Activated CD4-positive, alpha-beta memory T cell treated with anti-CD3 and anti-CD28 coated beads, Interleukin-2, amount 10 ng/mL, durations not matched to agents 7 days and 5 days (primary cell): ENCODE measurements around the gene CDC42SE1. TPM values are rescaled to one million over a fixed set of nuclear protein-coding genes. Genes with fewer than 3 reads are reported as not detected.

ENCODE experiments used
- CTCF ChIA-PET: fragments of 350-600 bp; sonication (Branson Sonifier 250); formaldehyde crosslinking; loops from one replicate; lab custom pipeline; 2021; ENCODE audit warnings: antibody characterized with exemption, inconsistent platforms; lab: Charles Lee
- POLR2A ChIA-PET: fragments of 350-600 bp; sonication (Branson Sonifier 250); formaldehyde crosslinking; loops from one replicate; lab custom pipeline; 2021; ENCODE audit warnings: antibody characterized with exemption; lab: Charles Lee
- DNase-seq: peaks from one replicate; pipeline ENCODE4 v3.0.0-alpha.2; 2020
- H3K27ac Mint-ChIP-seq: one replicate; pipeline ENCODE4 v1.8.0; 2021; ENCODE audit warnings: mild to moderate bottlenecking, mixed read lengths
- H3K27me3 Mint-ChIP-seq: one replicate; pipeline ENCODE4 v1.8.0; 2021; ENCODE audit warnings: mixed read lengths
- H3K36me3 Mint-ChIP-seq: one replicate; pipeline ENCODE4 v1.8.0; 2021; ENCODE audit warnings: low read depth, mixed read lengths
- H3K4me1 Mint-ChIP-seq: one replicate; pipeline ENCODE4 v1.8.0; 2021; ENCODE audit warnings: mixed read lengths
- H3K4me3 Mint-ChIP-seq: one replicate; pipeline ENCODE4 v1.8.0; 2021; ENCODE audit warnings: mild to moderate bottlenecking, mixed read lengths
- H3K9me3 Mint-ChIP-seq: one replicate; pipeline ENCODE4 v1.8.0; 2021; ENCODE audit warnings: mixed read lengths
- total RNA-seq, 2 experiments: library from RNA; stranded (reverse); gene quantifications; one replicate each; pipeline ENCODE4 v1.2.3, GENCODE V29; 2021

CDC42SE1 gene
- total RNA-seq, 2 experiments from 2014 or later = 345 to 347 TPM

DNA sequence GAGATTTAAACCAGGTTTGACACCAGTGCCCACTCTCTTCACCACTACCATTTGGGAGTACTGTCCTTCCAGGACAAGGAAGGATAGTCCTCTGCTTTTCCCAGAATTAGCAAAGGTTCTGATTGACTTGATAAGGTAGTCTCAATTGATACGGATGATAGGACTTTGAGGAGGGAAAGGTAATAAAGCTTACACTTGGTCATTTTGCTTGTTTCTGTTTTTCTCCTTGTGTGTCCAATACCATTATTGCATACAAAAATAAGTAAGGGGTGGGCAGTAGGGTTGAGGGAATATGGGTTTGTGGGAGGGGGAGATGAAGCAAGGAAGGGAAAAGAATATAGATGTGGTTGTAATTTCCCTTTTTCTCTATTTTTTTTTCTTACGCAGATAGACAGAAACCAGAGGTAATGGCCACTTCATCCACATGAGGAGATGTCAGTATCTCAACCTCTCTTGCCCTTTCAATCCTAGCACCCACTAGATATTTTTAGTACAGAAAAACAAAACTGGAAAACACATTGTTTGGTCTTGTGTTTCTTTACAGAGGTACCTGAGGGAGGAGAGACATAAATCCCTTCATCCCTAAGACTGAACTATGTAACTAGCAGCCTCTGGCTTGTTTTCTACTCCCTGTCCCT, 9.3 kb downstream of the CDC42SE1 start:
- no peak overlapping the region for H3K4me3 Mint-ChIP-seq
- CTCF ChIA-PET = interaction anchor here (0.8 to 1.8 kb wide), 5 partner anchors 9 to 29 kb away, joined by 3 to 6 read pairs (median 5); partner anchors contain the start of gene CDC42SE1
- peaks cover 62% of the 10 kb centered on the region for H3K4me1 Mint-ChIP-seq
- H3K27ac Mint-ChIP-seq = peak overlapping the region; percentile 35
- no peaks in the 10 kb centered on the region for H3K9me3 Mint-ChIP-seq
- POLR2A ChIA-PET = interaction anchor here (0.8 to 7.7 kb wide), 8 partner anchors 9 to 232 kb away, joined by 3 to 148 read pairs (median 4); partner anchors contain the start of genes CDC42SE1, MINDY1, MLLT11 and VPS72
- peaks cover 52% of the 10 kb centered on the region for H3K36me3 Mint-ChIP-seq
- no peak for DNase-seq
- no peaks in the 10 kb centered on the region for H3K27me3 Mint-ChIP-seq

DNA sequence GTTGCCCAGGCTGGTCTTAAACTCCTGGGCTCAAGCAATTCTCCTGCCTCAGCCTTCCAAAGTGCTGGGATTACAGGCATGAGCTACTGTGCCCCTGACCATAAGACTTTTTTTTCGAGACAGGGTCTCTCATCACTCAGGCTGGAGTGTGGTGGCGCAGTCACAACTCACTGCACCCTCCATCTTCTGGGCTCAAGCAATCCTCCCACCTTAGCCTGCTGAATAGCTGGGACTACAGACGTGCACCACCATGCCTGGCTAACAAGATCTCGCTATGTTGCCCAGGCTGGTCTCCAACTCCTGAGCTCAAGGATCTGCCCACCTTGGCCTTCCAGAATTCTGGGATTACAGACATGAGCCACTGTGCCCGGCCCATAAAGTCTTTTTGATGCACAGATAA, 10.0 kb downstream of the CDC42SE1 start:
- ChIA-PET POLR2A (interaction anchor here (0.8 to 7.7 kb wide), 9 partner anchors 10 to 232 kb away, joined by 3 to 148 read pairs (median 4); partner anchors contain the start of genes CDC42SE1, MINDY1, MLLT11 and VPS72), CTCF (interaction anchor here (1.3 to 1.5 kb wide), 2 partner anchors 22 to 25 kb away, joined by 5 read pairs; no protein-coding TSS in a partner anchor)
- H3K27ac Mint-ChIP-seq = no peak overlapping the region
- H3K4me3 Mint-ChIP-seq = no peak overlapping the region
- peaks cover 45% of the 10 kb centered on the region for H3K36me3 Mint-ChIP-seq
- no peaks in the 10 kb centered on the region for H3K9me3 Mint-ChIP-seq
- no peaks in the 10 kb centered on the region for H3K27me3 Mint-ChIP-seq
- no peak for DNase-seq
- H3K4me1 Mint-ChIP-seq = peaks cover 56% of the 10 kb centered on the region

DNA sequence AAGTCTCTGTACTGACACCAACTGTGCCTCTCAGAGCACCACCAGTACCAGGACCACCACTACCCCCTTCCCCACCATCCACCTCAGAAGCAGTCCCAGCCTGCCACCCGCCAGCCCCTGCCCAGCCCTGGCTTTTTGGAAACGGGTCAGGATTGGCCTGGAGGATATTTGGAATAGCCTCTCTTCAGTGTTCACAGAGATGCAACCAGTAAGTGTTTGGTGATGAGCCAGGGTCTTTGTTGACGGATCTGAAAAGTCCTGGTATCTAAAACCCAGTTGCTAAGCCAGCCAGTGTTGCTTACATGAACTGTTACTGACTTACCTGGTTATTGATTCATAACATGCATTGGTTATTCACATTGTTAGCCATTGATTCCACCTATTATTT, 10.8 kb downstream of the CDC42SE1 start:
- no peaks in the 10 kb centered on the region for H3K9me3 Mint-ChIP-seq
- H3K4me3 Mint-ChIP-seq = peak overlapping the region; percentile 82
- H3K4me1 Mint-ChIP-seq = peaks cover 54% of the 10 kb centered on the region
- ChIA-PET POLR2A (interaction anchor here (0.9 to 7.7 kb wide), 10 partner anchors 10 to 233 kb away, joined by 3 to 148 read pairs (median 6); partner anchors contain the start of genes CDC42SE1, GABPB2, MINDY1 and MLLT11), CTCF (interaction anchor here (0.9 to 3.9 kb wide), 8 partner anchors 10 to 108 kb away, joined by 3 to 48 read pairs (median 5); partner anchors contain the start of genes CDC42SE1, MLLT11 and TNFAIP8L2)
- no peaks in the 10 kb centered on the region for H3K27me3 Mint-ChIP-seq
- DNase-seq = no peak
- H3K27ac Mint-ChIP-seq = peak overlapping the region; percentile 79
- peaks cover 37% of the 10 kb centered on the region for H3K36me3 Mint-ChIP-seq

DNA sequence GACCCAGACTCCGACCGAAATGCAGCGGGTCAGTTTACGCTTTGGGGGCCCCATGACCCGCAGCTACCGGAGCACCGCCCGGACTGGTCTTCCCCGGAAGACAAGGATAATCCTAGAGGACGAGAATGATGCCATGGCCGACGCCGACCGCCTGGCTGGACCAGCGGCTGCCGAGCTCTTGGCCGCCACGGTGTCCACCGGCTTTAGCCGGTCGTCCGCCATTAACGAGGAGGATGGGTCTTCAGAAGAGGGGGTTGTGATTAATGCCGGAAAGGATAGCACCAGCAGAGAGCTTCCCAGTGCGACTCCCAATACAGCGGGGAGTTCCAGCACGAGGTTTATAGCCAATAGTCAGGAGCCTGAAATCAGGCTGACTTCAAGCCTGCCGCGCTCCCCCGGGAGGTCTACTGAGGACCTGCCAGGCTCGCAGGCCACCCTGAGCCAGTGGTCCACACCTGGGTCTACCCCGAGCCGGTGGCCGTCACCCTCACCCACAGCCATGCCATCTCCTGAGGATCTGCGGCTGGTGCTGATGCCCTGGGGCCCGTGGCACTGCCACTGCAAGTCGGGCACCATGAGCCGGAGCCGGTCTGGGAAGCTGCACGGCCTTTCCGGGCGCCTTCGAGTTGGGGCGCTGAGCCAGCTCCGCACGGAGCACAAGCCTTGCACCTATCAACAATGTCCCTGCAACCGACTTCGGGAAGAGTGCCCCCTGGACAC, 11.3 kb downstream of the CDC42SE1 start:
- POLR2A ChIA-PET = interaction anchor here (0.8 to 7.7 kb wide), 16 partner anchors 9 to 234 kb away, joined by 3 to 148 read pairs (median 4); partner anchors contain the start of genes BNIPL, CDC42SE1, GABPB2 and MINDY1
- Mint-ChIP-seq H3K27me3 (no peaks in the 10 kb centered on the region), H3K9me3 (no peaks in the 10 kb centered on the region), H3K36me3 (peaks cover 31% of the 10 kb centered on the region), H3K4me3 (peak overlapping the region; percentile 82), H3K4me1 (peaks cover 57% of the 10 kb centered on the region), H3K27ac (peak overlapping the region; percentile 79)
- CTCF ChIA-PET = interaction anchor here (0.9 to 3.9 kb wide), 12 partner anchors 10 to 109 kb away, joined by 3 to 48 read pairs (median 4); partner anchors contain the start of genes CDC42SE1, MLLT11 and TNFAIP8L2
- DNase-seq = peak; percentile 65

DNA sequence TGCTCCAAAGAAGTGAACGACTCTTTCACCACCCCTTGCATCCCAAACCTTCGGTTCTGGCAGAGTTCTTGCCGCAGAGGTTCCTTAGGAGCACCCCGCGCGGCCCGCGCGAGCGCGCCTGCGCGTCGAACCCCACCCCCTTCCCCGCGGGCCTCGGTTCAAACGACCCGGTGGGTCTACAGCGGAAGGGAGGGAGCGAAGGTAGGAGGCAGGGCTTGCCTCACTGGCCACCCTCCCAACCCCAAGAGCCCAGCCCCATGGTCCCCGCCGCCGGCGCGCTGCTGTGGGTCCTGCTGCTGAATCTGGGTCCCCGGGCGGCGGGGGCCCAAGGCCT, 11.9 kb downstream of the CDC42SE1 start, which contains the start of gene C1orf56:
C1orf56 (plus strand) TSS at position 161 of the 334 bp plus-strand sequence; CDS start at position 258, 97 bp downstream.
- POLR2A ChIA-PET = interaction anchor here (0.8 to 7.7 kb wide), 14 partner anchors 10 to 234 kb away, joined by 3 to 148 read pairs (median 4); partner anchors contain the start of genes BNIPL, CDC42SE1, GABPB2 and MINDY1
- peak; percentile 53 for DNase-seq
- Mint-ChIP-seq H3K36me3 (peaks cover 26% of the 10 kb centered on the region), H3K27me3 (no peaks in the 10 kb centered on the region), H3K27ac (peak within 1 kb of the TSS; percentile 79), H3K4me1 (peaks cover 61% of the 10 kb centered on the region), H3K4me3 (peak within 1 kb of the TSS; percentile 82), H3K9me3 (no peaks in the 10 kb centered on the region)
- CTCF ChIA-PET = interaction anchor here (0.7 to 3.9 kb wide), 11 partner anchors 9 to 109 kb away, joined by 3 to 48 read pairs (median 3); partner anchors contain the start of genes CDC42SE1, MLLT11 and TNFAIP8L2

DNA sequence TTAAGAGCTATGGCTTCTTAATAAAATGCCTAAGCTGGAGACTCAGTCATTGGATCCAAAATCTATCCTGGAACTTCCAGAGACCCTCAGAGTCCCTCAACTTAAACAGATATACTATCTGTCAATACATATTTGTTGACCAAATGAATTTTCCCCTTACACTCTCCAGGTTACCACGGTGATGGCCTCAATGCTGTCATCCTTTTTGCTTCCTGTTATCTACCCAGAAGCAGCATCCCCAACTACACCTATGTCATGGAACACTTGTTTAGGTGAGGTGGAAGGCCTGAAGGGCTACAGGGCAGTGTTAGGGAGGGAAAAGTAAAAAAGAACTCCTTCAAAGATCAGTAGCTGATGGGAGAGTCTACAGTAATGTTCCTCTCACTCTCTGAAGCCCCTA, 16.3 kb downstream of the CDC42SE1 start:
- Mint-ChIP-seq H3K4me3 (no peak overlapping the region), H3K36me3 (no peaks in the 10 kb centered on the region), H3K9me3 (no peaks in the 10 kb centered on the region), H3K27me3 (no peaks in the 10 kb centered on the region), H3K27ac (no peak overlapping the region), H3K4me1 (peaks cover 27% of the 10 kb centered on the region)
- ChIA-PET POLR2A (interaction anchor here (0.9 to 4.1 kb wide), 5 partner anchors 12 to 37 kb away, joined by 3 to 25 read pairs (median 3); no protein-coding TSS in a partner anchor), CTCF (interaction anchor here (0.9 to 1.7 kb wide), 4 partner anchors 12 to 57 kb away, joined by 3 to 11 read pairs (median 4); no protein-coding TSS in a partner anchor)
- DNase-seq = peak; percentile 23

DNA sequence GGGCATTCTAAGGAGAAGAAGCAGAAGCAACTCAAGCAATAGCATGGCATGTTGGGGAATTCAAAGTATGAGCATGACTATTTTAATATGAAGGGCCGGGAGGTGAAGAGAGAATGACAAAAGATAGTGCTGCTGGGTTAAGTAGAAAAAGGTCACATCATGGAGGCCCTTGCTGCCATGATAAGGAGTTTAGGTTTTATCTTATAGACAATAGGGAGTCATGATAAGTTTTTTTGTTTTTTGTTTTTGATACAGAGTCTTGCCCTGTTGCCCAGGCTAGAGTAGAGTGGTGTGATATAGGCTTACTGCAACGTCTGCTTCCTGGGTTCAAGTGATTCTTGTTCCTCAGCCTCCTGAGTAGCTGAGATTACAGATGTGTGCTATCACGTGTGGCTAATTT, 19.9 kb downstream of the CDC42SE1 start:
- peaks cover 12% of the 10 kb centered on the region for H3K36me3 Mint-ChIP-seq
- no peak overlapping the region for H3K27ac Mint-ChIP-seq
- H3K9me3 Mint-ChIP-seq = no peaks in the 10 kb centered on the region
- DNase-seq = no peak
- POLR2A ChIA-PET = interaction anchor here (1.0 kb wide), 1 partner anchor 9 kb away, joined by 3 read pairs; no protein-coding TSS in a partner anchor
- peaks cover 10% of the 10 kb centered on the region for H3K4me1 Mint-ChIP-seq
- H3K27me3 Mint-ChIP-seq = no peaks in the 10 kb centered on the region
- no peak overlapping the region for H3K4me3 Mint-ChIP-seq
- CTCF ChIA-PET = interaction anchor here (1.0 to 2.0 kb wide), 2 partner anchors 15 to 18 kb away, joined by 3 to 6 read pairs; no protein-coding TSS in a partner anchor

DNA sequence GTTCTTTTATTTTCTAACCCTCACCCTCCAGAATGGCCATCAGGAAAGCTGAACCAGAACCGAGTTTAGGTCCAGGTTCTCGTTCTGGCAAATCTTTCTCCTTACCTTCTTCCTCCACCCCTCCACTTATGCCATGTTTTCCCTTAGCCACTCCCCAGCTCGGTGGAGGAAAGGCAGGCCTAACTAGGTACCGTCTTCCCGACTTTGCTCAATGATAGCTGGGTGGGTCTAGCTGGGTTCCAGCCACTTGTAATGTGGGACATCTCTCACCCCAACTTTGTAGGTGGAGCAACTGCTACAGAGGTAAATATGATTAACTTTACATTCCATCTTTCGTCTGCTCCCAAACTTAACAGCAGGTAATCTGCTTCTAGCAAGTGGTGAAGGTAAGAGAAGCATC, 22.4 kb downstream of the CDC42SE1 start:
- H3K27me3 Mint-ChIP-seq = no peaks in the 10 kb centered on the region
- no peak overlapping the region for H3K27ac Mint-ChIP-seq
- CTCF ChIA-PET = interaction anchor here (0.7 kb wide), 1 partner anchor 12 kb away, joined by 3 read pairs; no protein-coding TSS in a partner anchor
- no peaks in the 10 kb centered on the region for H3K9me3 Mint-ChIP-seq
- no peak for DNase-seq
- no peak overlapping the region for H3K4me3 Mint-ChIP-seq
- H3K36me3 Mint-ChIP-seq = peaks cover 22% of the 10 kb centered on the region
- POLR2A ChIA-PET = interaction anchor here (1.1 kb wide), 1 partner anchor 11 kb away, joined by 3 read pairs; the partner anchor contains the start of gene C1orf56
- no peaks in the 10 kb centered on the region for H3K4me1 Mint-ChIP-seq

DNA sequence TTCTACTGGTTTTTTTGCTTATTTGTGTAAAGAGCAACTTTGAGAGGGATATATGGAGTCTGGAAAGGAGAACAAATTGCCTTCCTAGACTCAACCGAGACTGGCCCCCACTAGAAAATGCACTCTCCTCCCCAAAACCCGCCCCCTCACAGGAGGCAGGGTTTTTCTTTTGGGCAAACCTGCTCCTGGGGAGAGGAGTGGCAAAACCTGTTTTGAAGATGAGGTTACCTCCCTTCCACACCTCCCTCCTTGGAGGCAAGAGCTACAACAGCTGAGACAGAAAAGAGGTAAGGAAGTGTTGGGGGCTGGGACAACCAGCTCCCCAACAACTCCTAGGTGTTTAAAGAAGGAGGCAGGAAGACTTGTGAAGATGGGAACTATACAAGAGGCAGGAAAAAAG, 23.1 kb downstream of the CDC42SE1 start, which contains the start of gene BNIPL:
BNIPL (plus strand) TSS at position 231 of the 400 bp plus-strand sequence; CDS start at position 371, 140 bp downstream.
- Mint-ChIP-seq H3K27me3 (no peaks in the 10 kb centered on the region), H3K36me3 (peaks cover 25% of the 10 kb centered on the region), H3K4me3 (no peak within 1 kb of the TSS), H3K9me3 (no peaks in the 10 kb centered on the region), H3K4me1 (no peaks in the 10 kb centered on the region), H3K27ac (no peak within 1 kb of the TSS)
- CTCF ChIA-PET = interaction anchor here (0.7 kb wide), 1 partner anchor 12 kb away, joined by 3 read pairs; no protein-coding TSS in a partner anchor
- no peak for DNase-seq
- POLR2A ChIA-PET = interaction anchor here (1.1 kb wide), 1 partner anchor 11 kb away, joined by 3 read pairs; the partner anchor contains the start of gene C1orf56

DNA sequence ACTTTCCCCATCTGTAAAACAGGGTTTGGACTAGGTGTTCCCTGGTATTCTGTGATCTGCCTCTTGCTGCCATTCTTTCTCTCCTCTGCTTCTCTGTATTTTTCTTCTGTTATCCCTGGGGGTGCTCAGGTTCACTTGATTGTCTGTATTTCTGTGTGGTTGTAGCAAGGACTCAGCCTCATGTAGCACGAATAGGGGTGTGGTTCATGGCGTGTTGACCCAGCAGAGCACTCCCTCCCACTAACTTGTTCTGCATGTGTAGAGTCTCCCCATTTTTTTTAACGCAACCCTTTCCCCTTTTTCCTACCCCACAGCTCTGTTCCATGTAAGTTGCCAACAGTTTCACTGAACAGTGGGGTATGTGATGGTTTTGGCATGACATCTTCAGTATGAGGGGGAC, 24.3 kb downstream of the CDC42SE1 start:
- ChIA-PET CTCF (no interaction called here), POLR2A (interaction anchor here (1.3 kb wide), 1 partner anchor 23 kb away, joined by 3 read pairs; no protein-coding TSS in a partner anchor)
- DNase-seq = no peak
- Mint-ChIP-seq H3K4me1 (no peaks in the 10 kb centered on the region), H3K36me3 (peaks cover 30% of the 10 kb centered on the region), H3K27me3 (no peaks in the 10 kb centered on the region), H3K9me3 (no peaks in the 10 kb centered on the region), H3K4me3 (no peak overlapping the region), H3K27ac (no peak overlapping the region)

DNA sequence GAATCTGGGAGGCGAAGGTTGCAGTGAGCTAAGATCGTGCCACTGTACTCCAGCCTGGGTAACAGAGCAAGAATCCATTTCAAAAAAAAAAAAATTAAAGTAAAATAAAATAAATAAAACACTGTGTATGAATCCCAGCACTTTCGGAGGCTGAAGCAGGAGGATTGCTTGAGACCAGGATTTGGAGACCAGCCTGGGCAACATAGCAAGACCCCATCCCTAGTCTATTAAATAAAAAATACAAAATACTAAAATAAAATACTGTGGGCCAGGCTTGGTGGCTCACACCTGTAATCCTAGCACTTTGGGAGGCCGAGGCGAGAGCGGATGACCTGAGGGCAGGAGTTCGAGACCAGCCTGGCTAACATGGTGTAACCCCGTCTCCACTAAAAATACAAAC, 27.3 kb downstream of the CDC42SE1 start:
- Mint-ChIP-seq H3K27ac (no peak overlapping the region), H3K9me3 (no peaks in the 10 kb centered on the region), H3K4me3 (no peak overlapping the region), H3K27me3 (no peaks in the 10 kb centered on the region), H3K4me1 (no peaks in the 10 kb centered on the region), H3K36me3 (peaks cover 42% of the 10 kb centered on the region)
- ChIA-PET CTCF (interaction anchor here (1.6 kb wide), 1 partner anchor 36 kb away, joined by 3 read pairs; no protein-coding TSS in a partner anchor), POLR2A (no interaction called here)
- no peak for DNase-seq
